Stimulated activated CD4-positive, alpha-beta T cell treated with anti-CD3 and anti-CD28 coated beads, Interleukin-2, amount 100 ng/mL, for 48 hours (primary cell): ENCODE results near the gene PRKN.

ENCODE experiments used
- DNase-seq, 2 donors: peaks; one replicate each; pipeline ENCODE4 v3.0.0-alpha.2; 2020

Gene PRKN

GRCh38 chr6:162671580-162672165 lies 55.9 kb downstream of the PRKN start:
- DNase-seq = no peak

GRCh38 chr6:162670345-162670744 lies 57.2 kb downstream of the PRKN start:
- DNase-seq = no peak

- no peak for DNase-seq
Observed at GRCh38 chr6:162666246-162666645, 61.3 kb downstream of the PRKN start.

DNA sequence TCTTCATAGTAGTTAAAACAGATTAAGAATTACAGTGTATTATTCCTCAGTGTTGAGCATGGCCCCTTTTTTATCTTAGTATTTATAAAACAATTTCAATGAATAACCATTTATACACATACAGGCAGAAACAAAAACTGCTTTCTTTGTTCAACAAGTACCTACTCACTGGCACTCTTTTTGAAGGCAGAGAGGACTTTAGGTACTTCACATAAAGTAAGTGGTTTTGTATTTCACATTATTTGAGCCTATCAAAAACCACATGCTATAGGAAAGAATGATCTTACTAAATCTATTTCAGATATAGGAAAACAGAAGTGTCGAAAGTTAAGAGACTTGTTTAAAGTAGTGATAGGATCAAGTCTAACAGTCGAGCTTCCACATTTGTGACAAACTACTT lies 73.8 kb downstream of the PRKN start:
- DNase-seq = no peak

DNA sequence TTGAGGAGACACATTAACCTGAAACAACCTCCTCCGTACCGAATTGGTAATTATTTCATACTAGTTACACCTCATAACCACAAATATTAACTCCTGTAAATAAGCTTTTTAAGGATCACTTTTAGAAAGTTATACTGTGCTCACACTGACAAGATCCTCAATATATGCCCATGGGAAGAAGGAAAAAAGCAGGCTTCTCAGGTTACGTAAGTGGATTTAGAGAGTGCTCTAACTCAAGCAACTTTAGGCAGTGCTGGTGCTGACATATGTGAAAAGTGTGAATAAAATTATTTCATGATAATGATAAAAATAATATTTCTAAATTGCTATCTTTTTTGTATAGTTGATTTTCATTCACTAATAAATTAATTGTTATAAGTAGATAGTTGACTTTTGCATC lies 76.1 kb downstream of the PRKN start:
- no peak for DNase-seq

DNA sequence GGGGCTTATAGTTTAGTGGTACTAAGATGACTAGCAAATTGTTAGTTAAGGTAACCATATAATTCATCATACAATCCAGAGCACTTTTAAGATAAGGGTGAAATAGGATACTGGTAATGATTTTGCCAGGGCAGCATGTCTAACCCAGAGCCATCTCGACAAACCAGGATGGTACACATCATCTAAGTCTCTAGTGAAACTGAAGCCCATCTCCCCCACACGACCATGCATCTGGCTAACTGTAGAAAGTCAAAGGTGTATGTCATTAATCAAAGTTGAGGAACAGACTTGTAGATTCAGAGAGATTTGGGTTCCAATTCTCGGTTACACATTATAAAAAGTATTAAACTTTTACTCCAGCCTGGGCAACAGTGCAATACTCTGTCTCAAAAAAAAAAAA lies 78.3 kb downstream of the PRKN start:
- no peak for DNase-seq

DNA sequence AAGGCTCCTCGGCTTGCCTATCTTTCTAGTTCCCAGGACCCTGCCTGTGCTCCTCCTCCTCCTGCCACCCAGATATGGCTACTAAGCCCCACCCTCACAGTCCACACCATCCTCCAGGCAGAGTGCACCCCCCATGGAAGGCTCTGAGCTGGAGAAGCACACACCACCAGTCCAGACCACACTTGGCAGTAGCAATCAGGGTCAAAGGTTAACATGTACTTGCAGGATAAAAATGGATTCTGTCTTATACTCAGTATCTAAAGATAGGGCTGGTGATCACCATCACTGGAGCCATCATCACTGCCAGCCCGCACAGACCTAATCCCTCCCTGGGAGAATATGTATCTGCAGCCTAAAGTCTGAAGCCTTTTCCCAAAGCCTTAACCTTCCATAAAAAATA lies 83.4 kb downstream of the PRKN start:
- no peak for DNase-seq

DNA sequence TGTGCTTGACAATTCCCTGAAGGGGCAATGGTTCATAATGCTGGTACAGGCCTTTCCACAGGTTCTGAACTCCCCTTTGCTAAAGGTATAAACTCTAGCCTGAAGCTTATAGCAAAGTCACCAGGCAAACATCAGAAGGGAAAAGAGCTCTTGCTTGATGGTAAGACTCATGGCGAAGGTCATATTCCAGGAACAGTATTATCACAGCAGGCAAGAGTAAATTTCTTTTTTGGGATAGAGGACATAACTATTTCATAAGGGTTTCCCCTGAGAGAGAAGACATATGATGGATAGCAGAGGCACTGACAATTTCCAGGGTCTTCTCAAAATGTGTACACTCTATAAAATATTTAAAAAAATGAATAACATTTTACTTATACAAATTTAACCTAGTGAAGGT lies 86.8 kb downstream of the PRKN start:
- DNase-seq = no peak

GRCh38 chr6:162639951-162640350 lies 87.6 kb downstream of the PRKN start:
- no peak for DNase-seq

GRCh38 chr6:162638931-162639574 lies 88.5 kb downstream of the PRKN start:
- DNase-seq = no peak

DNA sequence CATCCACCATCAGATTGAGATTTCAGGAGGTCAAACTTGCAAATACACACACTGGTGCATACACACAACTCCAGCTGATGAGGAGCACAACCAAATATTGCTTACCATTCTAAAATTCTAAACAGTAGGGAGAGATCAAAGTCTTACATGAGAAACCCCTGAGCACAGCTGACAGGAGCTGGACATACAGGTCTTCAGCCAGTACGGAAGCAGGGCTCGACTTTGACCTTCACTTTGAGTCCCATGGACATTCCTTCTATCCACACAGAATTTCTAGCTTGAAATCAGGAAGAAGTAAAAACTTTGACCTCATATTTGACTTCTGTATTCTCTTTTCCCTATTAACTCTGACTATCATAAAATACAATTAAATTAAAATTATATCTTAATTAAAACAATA lies 90.2 kb downstream of the PRKN start:
- no peak for DNase-seq

DNA sequence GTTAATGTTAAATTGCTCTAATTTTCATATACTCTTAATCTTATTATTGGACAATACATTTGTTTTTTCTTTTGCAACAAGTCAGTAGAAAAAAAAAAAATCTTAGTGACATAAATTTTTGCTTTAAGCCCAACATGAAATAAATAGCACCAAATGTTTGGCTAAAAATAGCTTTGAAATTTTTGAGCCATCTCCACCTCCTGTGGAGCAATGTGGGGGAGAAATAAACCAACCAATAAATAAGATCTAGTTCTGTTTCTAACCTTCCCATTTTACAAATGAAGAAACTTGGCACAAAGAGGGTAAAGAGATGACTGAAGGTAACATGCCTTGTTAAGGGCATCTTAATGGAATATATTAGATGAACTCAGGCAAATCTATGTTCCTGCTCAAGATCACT lies 91.4 kb downstream of the PRKN start:
- DNase-seq = no peak

GRCh38 chr6:162631546-162631945 lies 96.0 kb downstream of the PRKN start:
- no peak for DNase-seq

GRCh38 chr6:162630069-162630468 lies 97.5 kb downstream of the PRKN start:
- DNase-seq = no peak

DNA sequence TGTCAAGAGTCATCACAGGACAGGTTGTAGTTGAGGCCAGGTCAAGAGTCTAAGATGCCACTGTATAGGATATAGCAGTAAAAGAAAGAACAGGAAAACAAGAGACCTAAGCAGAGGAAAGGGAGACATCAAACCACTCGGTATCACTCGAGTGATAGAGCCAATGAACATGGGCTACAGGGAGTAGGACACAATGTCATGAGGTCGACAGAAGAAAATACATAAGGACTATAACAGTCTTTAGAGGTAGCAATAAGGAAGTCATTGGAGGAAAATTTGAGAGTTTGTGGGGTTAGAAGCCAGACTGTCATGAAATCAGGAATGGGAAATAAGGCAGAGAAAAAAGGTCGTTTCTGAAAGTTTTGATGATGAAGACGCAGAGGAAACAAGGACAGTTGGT lies 99.7 kb downstream of the PRKN start:
- no peak for DNase-seq

DNA sequence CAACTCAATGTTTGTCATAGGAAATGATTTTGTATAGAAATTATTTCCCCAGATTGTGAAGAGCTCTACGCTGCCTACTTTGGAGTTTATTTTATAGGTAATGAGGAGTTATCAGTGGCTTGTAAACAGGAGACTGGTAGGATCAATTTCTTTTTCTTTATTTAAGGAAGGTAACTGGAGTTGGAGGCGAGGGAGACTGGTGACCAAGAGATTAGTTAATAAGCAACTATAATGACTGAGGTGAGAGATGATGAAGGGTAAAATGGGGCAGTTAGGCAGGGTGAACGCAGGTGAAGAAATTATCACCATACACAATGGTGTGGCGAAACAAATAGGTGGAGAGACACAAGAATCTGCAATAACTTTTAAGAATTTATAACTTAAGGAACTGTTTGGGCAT lies 100.2 kb downstream of the PRKN start:
- DNase-seq = no peak

- DNase-seq = no peak
Observed at GRCh38 chr6:162626869-162627268, 100.7 kb downstream of the PRKN start.

DNA sequence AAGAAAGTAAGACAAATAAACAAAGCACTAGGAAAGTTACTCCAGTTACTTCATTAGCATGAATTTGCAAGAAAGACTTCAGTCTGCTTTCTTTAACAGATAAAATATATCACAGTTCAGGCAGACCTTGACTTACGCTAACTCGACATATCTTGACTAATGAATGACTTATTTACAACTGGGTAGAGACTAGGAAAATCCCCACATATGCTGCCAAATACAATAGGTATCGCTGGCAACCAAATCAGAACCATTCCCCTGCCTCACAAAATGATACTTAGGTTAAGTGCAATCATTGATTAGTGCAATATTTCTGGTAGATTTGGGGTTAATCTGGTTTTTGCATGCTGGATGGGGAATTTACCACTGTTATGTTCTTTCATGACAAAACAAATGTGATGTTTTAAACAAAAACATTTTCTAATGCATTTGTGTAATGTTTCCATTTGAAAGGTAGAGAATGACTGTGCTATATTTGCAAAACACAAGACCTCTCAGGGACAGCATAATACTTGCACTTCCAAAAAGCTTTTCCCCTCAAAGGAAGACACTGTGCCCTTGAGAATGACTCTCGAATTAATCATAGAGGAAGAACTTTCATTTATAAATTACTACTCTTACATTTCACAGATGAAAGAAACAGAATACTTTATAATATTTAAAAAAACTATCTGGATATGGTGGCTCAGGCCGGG lies 101.6 kb downstream of the PRKN start:
- DNase-seq = no peak

- no peak for DNase-seq
Observed at GRCh38 chr6:162622572-162622971, 105.0 kb downstream of the PRKN start.

DNA sequence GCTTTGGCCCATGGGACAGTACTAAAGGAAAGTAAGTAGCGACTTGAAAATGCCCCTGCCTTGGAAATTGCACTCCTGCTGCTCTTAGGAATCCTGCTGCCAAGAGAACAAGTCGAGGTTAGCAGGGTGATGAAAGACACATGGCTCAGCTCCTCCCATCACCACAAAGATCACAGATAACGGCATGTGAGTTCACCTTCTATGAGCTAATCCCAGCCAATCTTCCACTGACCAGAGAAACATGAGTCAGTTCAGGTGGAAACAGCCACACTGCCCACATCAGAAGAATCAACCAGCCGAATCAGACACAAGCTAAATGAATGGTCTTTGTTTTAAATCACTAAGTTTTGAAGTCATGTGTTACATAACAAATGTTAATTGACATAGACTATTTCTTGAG lies 106.3 kb downstream of the PRKN start:
- DNase-seq = no peak

GRCh38 chr6:162620073-162620472 lies 107.5 kb downstream of the PRKN start:
- DNase-seq = no peak

GRCh38 chr6:162618448-162619002 lies 109.0 kb downstream of the PRKN start:
- DNase-seq = no peak

DNA sequence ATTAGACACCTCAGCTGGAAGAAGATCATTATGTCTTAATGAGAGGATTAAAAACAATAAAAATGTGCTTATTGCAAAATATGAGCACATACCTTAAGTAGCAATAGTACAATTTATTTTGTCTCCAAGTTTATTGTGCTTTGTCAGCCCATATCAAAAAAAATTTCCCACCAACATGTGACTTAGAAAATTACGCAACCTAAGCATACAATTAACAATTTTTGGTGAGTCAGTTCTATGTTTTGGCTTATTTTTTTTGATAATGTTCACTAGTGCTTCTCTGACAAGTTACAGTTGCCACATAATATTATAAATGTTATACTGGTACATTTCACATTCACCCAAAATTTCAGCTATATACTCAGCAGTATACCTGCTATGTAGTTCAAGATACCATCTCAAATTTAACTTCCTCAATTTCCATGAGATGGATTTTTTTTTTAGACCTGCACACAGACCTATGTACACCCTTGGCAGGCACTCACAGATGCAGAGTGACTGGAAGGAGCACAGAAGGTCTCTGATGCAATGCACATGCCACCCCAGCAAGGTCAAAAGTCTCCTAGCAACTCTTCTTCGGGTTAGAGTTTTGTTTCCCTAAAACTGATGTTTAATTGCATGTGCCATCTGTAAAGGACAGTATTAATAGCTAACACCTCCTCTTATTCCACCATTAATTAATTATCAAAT lies 112.4 kb downstream of the PRKN start:
- DNase-seq = no peak

- DNase-seq = no peak
Observed at GRCh38 chr6:162613310-162613709, 114.3 kb downstream of the PRKN start.
